Stimulated activated CD4-positive, alpha-beta T cell treated with anti-CD3 and anti-CD28 coated beads, Interleukin-12 subunit alpha, Interleukin-12 subunit beta, amount 100 ng/mL, for 4 hours (primary cell): ENCODE results near the gene MYRIP.
"Not testable (repeated sequence)": the region's sequence is repeated elsewhere in the genome, so short reads cannot be mapped to it uniquely, and the experiment has no call there.

ENCODE experiments used
- DNase-seq: peaks from one replicate; pipeline ENCODE4 v3.0.0-alpha.2; 2020

Gene MYRIP

GRCh38 chr3:39809181-39809994 is at the start of gene MYRIP:
Gene MYRIP (plus strand): TSS chr3:39809609. CDS start chr3:39900817, 91,208 bp downstream.
- no peak for DNase-seq

GRCh38 chr3:39760325-39760724 is 49.1 kb upstream of the MYRIP start:
- DNase-seq: no peak

DNA sequence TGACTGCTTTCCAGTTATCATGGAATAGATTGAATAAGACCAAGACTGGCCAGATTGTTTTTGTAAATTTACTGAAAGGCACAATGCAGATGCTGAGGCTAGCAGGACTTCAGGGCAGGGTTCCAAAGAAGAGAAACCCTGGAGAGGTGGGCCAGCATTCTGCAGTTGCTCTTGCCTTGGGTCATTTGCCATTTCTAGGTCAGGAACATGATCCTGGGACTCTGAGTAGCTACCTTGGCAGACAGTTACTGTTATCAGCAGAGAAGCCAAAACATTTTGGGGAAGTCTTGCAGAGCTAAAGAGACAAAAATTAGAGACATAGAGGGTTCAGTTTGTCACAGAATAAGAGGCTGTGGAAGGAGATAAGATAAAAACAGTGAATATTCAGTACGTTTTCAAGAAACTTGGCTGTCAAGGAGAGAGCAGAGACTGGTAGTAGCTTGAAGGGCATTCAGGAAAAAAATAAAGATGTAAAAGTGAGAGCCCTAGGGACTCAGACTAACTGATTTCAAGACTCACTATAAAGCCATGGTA is 46.8 kb upstream of the MYRIP start:
- no peak for DNase-seq

- DNase-seq: no peak
These were observed 46.0 kb upstream of the MYRIP start for GRCh38 chr3:39763390-39763789.

DNA sequence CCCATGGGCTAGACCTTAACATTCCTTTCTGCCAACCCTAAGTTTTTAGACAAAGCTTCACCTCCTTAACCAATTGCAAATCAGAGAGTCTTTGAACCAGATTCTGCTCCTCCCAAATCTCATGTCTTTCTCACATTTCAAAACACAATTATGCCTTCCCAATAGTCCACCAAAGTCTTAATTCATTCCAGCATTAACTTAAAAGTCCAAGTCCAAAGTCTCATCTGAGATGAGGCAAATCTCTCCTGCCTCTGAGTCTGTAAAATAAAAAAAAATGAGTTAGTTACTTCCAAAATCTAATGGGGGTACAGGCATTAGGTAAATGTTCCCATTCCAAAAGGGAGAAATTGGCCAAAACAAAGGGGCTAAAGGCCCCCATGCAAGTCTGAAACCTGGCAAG is 43.8 kb upstream of the MYRIP start:
- DNase-seq: no peak

- no peak for DNase-seq
These were observed 43.0 kb upstream of the MYRIP start for GRCh38 chr3:39766433-39766832.

- DNase-seq: not testable (repeated sequence)
These were observed 42.5 kb upstream of the MYRIP start for GRCh38 chr3:39766909-39767308.

DNA sequence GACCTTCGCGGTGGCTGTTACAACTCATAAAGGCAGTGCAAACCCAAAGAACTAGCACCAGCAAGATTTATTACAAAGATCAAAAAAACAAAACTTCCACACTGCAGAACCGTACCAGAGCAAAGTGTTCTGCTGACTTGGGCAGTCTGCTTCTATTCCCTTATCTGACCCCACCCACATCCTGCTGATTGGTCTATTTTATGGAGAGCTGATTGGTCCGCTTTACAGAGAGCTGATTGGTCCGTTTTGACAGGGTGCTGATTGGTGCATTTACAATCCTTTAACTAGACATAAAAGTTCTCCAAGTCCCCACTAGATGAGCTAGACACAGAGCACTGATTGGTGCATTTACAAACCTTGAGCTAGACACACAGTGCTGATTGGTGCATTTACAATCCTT is 31.2 kb upstream of the MYRIP start:
- DNase-seq: not testable (repeated sequence)

GRCh38 chr3:39779511-39780230 is 29.7 kb upstream of the MYRIP start:
- DNase-seq: no peak

- DNase-seq: no peak
These were observed 29.1 kb upstream of the MYRIP start for GRCh38 chr3:39780352-39780751.

DNA sequence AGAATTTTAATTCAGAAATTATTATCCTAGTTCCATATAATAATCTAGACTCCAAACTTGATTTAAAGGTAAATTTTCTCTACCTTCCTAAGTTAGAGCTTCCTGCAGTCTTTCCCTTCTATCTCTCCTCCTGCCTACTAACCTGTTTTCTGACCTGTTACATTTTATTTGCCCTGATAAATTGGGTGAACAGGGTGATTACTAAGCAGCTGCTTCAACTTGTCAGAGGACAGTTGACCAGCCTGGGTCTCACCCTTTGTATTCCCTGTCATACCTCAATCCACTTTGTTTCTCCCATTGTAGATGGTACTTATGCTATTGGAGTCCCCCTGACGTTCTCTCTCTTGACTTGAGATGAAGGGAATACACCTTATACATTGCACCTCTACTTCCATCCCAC is 28.4 kb upstream of the MYRIP start:
- no peak for DNase-seq

DNA sequence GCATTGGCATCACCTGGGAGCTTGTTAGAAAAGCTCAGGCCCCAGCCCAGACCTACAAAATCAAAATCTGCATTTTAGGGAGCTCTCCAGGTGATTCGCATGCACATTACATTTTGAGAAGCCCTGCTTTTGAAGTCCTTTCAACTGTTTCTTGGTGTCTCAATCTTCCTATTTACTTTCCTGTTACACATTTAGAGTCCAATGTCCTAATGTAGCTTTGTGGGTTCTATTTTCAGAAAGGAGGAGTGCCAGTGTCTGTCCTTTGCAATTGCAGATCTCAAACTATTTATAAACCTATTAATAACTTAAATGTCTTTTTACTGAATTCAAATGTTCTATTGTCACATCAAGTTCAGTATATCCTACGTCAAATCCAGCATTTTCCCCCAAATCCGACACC is 27.8 kb upstream of the MYRIP start:
- DNase-seq: no peak

GRCh38 chr3:39783680-39784079 is 25.7 kb upstream of the MYRIP start:
- DNase-seq: no peak

DNA sequence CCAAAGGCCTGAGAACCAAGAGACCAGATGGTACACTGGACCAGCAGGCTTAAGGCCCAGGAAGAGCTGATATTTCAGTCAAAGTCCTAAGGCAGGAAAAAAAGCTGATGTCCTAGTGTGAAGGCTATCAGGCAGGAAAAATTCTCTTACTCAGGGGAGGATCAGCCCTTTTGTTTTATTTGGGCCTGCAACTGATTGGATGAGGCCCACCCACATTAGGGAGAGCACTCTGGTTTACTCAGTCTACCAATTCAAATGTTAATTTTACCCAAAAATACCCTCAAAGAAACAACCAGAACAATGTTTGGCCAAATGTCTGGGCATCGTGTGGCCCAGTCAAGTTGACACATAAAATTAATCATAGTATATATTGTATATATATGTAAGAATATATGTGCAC is 24.5 kb upstream of the MYRIP start:
- DNase-seq: no peak

GRCh38 chr3:39788128-39788883 is 21.1 kb upstream of the MYRIP start:
- DNase-seq: no peak

DNA sequence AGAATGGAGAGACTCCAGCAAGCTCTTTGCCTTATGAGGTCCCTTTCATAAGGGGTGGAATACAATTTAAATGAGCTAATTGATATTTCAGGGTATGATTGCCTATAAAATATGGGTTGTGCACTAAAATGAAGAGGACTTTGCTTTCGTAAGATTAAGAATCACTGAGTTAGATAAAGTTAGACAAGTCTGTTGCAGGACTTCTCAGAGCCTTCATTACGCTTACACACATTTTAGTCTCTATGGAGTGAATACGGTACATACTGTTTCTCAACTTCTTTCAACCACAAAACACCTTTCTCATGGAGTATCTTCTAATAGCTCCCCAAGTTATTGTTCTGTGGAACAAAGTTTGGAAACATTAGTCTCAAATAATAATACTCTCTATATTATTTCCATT is 17.8 kb upstream of the MYRIP start:
- DNase-seq: no peak

DNA sequence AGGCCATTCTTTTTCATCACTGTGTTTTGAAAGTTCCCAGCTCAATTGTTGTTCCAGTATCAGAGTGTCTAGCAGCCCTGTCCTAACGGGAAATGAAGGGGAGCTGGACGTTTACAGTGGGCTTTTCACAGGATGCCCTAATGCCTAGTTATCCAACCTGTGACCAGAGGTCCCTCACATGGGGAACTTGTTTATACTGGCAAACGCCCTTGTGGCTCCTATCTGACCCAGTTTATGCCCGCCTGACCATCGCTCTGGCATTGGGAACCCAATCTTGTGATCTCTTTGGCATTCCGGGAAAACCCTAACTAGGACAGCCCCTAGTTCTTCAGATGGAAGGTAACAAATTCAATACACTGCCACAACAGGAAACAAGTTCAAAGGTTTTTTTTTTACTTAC is 14.5 kb upstream of the MYRIP start:
- no peak for DNase-seq

GRCh38 chr3:39801216-39801615 is 8.2 kb upstream of the MYRIP start:
- no peak for DNase-seq

- DNase-seq: not testable (repeated sequence)
These were observed 6.9 kb upstream of the MYRIP start for GRCh38 chr3:39802486-39802885.

DNA sequence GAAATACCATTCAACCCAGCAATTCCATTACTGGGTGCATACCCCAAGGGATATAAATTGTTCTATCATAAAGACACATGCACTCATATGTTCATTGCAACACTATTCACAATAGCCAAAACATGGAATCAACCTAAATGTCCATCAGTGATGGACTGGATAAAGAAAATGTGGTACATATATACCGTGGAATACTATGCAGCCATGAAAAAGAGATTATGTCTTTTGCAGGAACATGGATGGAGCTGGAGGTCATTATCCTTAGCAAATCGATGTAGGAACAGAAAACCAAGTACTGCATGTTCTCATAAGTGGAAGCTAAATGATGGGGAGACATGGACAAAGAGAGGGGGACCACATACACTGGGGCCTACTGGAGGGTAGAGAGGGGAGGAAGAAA is 5.5 kb upstream of the MYRIP start:
- DNase-seq: no peak

- no peak for DNase-seq
These were observed 4.5 kb upstream of the MYRIP start for GRCh38 chr3:39804951-39805350.

- DNase-seq: no peak
These were observed 3.8 kb upstream of the MYRIP start for GRCh38 chr3:39805650-39806049.

GRCh38 chr3:39806820-39807219 is 2.6 kb upstream of the MYRIP start:
- DNase-seq: no peak
